GM21423 (cell line): ENCODE measurements around the gene TWIST2.

Experiments used
- ATAC-seq: cut with Tn5 transposase; IDR thresholded peaks from one replicate; pipeline ENCODE4 v1.9.1; 2021; ENCODE audit warnings: mild to moderate bottlenecking, moderate library complexity; ENCODE audit not compliant: unreplicated experiment

Gene TWIST2

GRCh38 chr2:238949710-238950345 is 101.9 kb downstream of the TWIST2 start:
- no peak for ATAC-seq

GRCh38 chr2:238950551-238950950 is 102.7 kb downstream of the TWIST2 start:
- ATAC-seq = no peak

DNA sequence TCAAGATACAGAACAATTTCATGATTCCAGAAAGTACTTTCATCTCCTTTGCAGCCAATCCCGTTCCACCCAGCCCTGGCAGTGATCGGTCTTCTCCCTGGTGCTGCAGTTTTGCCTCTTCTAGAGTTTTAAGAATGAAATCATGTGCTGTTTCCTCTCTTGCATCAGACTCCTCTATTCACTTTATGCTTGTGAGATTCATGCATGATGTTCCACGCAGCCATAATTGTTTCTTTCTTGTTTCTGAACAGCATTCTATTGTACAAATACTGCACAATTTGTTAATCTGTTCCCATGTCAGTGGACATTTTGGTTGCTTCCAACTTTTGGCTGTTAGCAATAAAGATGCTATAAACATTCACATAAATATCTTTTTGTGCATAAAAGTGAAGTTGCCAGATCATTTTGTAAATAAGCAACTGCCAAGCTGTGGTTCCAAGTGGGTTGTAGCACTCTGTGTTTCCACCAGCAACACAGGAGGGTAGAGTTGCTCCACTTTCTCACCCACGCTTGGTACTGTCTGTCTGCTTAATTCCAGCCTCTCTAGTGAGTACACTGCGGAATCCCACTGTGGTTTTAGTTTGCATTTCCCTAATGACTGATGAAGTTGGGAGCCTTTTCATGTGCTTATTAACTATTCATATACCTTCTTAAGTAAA is 104.5 kb downstream of the TWIST2 start:
- no peak for ATAC-seq

GRCh38 chr2:238954841-238955591 is 107.1 kb downstream of the TWIST2 start:
- ATAC-seq = no peak

- no peak for ATAC-seq
Measured at GRCh38 chr2:238955648-238956531, 108.0 kb downstream of the TWIST2 start.

GRCh38 chr2:238956676-238957075 is 108.8 kb downstream of the TWIST2 start:
- ATAC-seq = no peak
